ENCODE data around the gene AP1B1. TPM values are rescaled to one million over a fixed set of nuclear protein-coding genes. Genes with fewer than 3 reads are reported as not detected.

The AP1B1 gene
- total and polyA plus RNA-seq, 3 donors from 2014 or later: 71.8 to 92.0 (median 79.8) TPM

- H3K9me3 ChIP-seq: no peaks in the 10 kb centered on the region
- TF ChIP-seq POLR2A (IDR thresholded peaks at IDR 0.05) (no peak), CTCF (IDR thresholded peaks at IDR 0.05) (no peak)
- intact Hi-C loops (cut with DNase I; ENCODE audit: low total_unique reads): no loop called here
- H3K27ac ChIP-seq: no peak overlapping the region
- H3K4me1 ChIP-seq: no peaks in the 10 kb centered on the region
- H3K4me3 ChIP-seq: no peak overlapping the region
- no peaks in the 10 kb centered on the region for H3K27me3 ChIP-seq
- no peaks in the 10 kb centered on the region for H3K36me3 ChIP-seq (ENCODE audit: low read depth, missing control alignments)
- DNase-seq: no peak
Observed at GRCh38 chr22:29292379-29292778, 96.0 kb downstream of the AP1B1 start.

- no peak for DNase-seq
- Histone ChIP-seq H3K36me3 (ENCODE audit: low read depth, missing control alignments) (no peaks in the 10 kb centered on the region), H3K27me3 (no peaks in the 10 kb centered on the region), H3K4me1 (no peaks in the 10 kb centered on the region), H3K4me3 (no peak overlapping the region), H3K9me3 (no peaks in the 10 kb centered on the region), H3K27ac (no peak overlapping the region)
- TF ChIP-seq POLR2A (IDR thresholded peaks at IDR 0.05) (no peak), CTCF (IDR thresholded peaks at IDR 0.05) (no peak)
- WGBS, 2 donors: 69 to 74% methylated on average over 7 of the region's 7 CpGs
- intact Hi-C loops (cut with DNase I; ENCODE audit: low total_unique reads): no loop called here
Observed at GRCh38 chr22:29291215-29291614, 97.2 kb downstream of the AP1B1 start.

- no peaks in the 10 kb centered on the region for H3K9me3 ChIP-seq
- no peaks in the 10 kb centered on the region for H3K27me3 ChIP-seq
- H3K27ac ChIP-seq: no peak overlapping the region
- H3K36me3 ChIP-seq (ENCODE audit: low read depth, missing control alignments): no peaks in the 10 kb centered on the region
- H3K4me1 ChIP-seq: no peaks in the 10 kb centered on the region
- TF ChIP-seq CTCF (IDR thresholded peaks at IDR 0.05) (no peak), POLR2A (IDR thresholded peaks at IDR 0.05) (no peak)
- H3K4me3 ChIP-seq: no peak overlapping the region
- WGBS, 2 donors: 63 to 72% methylated on average over 5 of the region's 5 CpGs
- intact Hi-C loops (cut with DNase I; ENCODE audit: low total_unique reads): no loop called here
- no peak for DNase-seq
Observed at GRCh38 chr22:29290061-29290460, 98.3 kb downstream of the AP1B1 start.

GRCh38 chr22:29288837-29289236 is 99.5 kb downstream of the AP1B1 start:
- WGBS, 2 donors: 60 to 70% methylated on average over 2 of the region's 2 CpGs

More at GRCh38 chr22:29288837-29289236, 99.5 kb downstream of the AP1B1 start:
- TF ChIP-seq CTCF (IDR thresholded peaks at IDR 0.05) (no peak), POLR2A (IDR thresholded peaks at IDR 0.05) (no peak)
- Histone ChIP-seq H3K4me1 (no peaks in the 10 kb centered on the region), H3K4me3 (no peak overlapping the region), H3K36me3 (ENCODE audit: low read depth, missing control alignments) (no peaks in the 10 kb centered on the region), H3K27me3 (no peaks in the 10 kb centered on the region), H3K9me3 (no peaks in the 10 kb centered on the region), H3K27ac (no peak overlapping the region)
- intact Hi-C loops (cut with DNase I; ENCODE audit: low total_unique reads): no loop called here
- DNase-seq: no peak

All from testis (tissue), 3 donors.